ENCODE results near the gene DIP2B. TPM values are rescaled to one million over a fixed set of nuclear protein-coding genes. Genes with fewer than 3 reads are reported as not detected.

Gene DIP2B
- total RNA-seq, 2 experiments from 2014 or later: 21.2 to 23.7 TPM

- intact Hi-C loops (cut with micrococcal nuclease): no loop called here
- Mint-ChIP-seq H3K4me3 (no peak overlapping the region), H3K27me3 (no peaks in the 10 kb centered on the region), H3K27ac (no peak overlapping the region), H3K36me3 (ENCODE audit: low read depth) (peaks cover 30% of the 10 kb centered on the region), H3K9me3 (peaks cover 4% of the 10 kb centered on the region), H3K4me1 (ENCODE audit: low read depth) (peaks cover 27% of the 10 kb centered on the region)
- ATAC-seq (no peak), DNase-seq (no peak)
- TF ChIP-seq CTCF (IDR thresholded peaks at IDR 0.05): no peak
- POLR2A ChIA-PET: interaction anchor here (2.8 kb wide), 1 partner anchor 8 kb away, joined by 13 read pairs; the partner anchor contains the start of gene ATF1
- CTCF ChIA-PET: no interaction called here
These were observed 267.7 kb downstream of the DIP2B start for GRCh38 chr12:50772470-50772869.

DNA sequence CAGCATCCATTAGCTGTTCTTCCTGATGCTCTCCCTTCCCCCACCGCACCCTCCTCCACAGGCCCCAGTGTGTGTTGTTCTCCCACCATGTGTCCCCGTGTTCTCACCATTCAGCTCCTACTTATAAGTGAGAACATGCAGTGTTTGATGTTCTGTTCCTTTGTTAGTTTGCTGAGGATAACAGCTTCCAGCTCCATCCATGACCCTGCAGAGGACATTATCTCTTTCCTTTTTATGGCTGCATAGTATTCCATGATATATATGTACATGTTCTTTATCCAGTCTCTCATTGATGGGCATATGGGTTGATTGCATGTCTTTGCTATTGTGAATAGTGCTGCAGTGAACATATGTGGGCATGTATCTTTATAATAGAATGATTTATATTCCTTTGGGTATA, 268.1 kb downstream of the DIP2B start:
- H3K4me3 Mint-ChIP-seq: no peak overlapping the region
- ChIA-PET POLR2A (interaction anchor here (2.8 kb wide), 1 partner anchor 9 kb away, joined by 13 read pairs; the partner anchor contains the start of gene ATF1), CTCF (interaction anchor here (1.9 kb wide), 1 partner anchor 8 kb away, joined by 15 read pairs; the partner anchor contains the start of gene ATF1)
- H3K27ac Mint-ChIP-seq: no peak overlapping the region
- intact Hi-C loops (cut with micrococcal nuclease): no loop called here
- peaks cover 30% of the 10 kb centered on the region for H3K36me3 Mint-ChIP-seq (ENCODE audit: low read depth)
- no peak for TF ChIP-seq CTCF (IDR thresholded peaks at IDR 0.05)
- ATAC-seq (no peak), DNase-seq (no peak)
- peaks cover 4% of the 10 kb centered on the region for H3K9me3 Mint-ChIP-seq
- H3K4me1 Mint-ChIP-seq (ENCODE audit: low read depth): peaks cover 27% of the 10 kb centered on the region
- no peaks in the 10 kb centered on the region for H3K27me3 Mint-ChIP-seq

DNA sequence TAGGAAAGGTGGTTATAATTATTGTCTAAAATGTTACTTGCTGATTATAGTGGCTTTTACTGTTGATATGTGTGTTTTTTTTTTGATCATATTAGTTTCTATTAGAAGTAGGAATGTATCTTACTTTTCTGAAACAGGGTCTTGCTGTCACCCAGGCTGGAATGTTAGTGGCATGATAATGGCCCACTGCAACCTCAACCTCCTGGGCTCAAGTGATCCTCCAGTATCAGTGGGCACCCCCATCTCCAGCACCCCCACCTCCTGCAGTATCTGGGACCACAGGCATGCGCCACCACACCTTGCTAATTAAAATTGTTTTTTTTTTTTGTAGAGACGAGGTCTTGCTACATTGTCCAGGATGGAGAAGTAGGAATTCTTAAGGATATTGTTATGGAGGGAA, 270.5 kb downstream of the DIP2B start:
- Mint-ChIP-seq H3K27me3 (no peaks in the 10 kb centered on the region), H3K27ac (no peak overlapping the region), H3K9me3 (peaks cover 4% of the 10 kb centered on the region), H3K36me3 (ENCODE audit: low read depth) (peaks cover 24% of the 10 kb centered on the region), H3K4me3 (no peak overlapping the region), H3K4me1 (ENCODE audit: low read depth) (peaks cover 23% of the 10 kb centered on the region)
- DNase-seq (no peak), ATAC-seq (no peak)
- intact Hi-C loops (cut with micrococcal nuclease): no loop called here
- ChIA-PET POLR2A (interaction anchor here (2.8 kb wide), 1 partner anchor 11 kb away, joined by 13 read pairs; the partner anchor contains the start of gene ATF1), CTCF (no interaction called here)
- TF ChIP-seq CTCF (IDR thresholded peaks at IDR 0.05): no peak

DNA sequence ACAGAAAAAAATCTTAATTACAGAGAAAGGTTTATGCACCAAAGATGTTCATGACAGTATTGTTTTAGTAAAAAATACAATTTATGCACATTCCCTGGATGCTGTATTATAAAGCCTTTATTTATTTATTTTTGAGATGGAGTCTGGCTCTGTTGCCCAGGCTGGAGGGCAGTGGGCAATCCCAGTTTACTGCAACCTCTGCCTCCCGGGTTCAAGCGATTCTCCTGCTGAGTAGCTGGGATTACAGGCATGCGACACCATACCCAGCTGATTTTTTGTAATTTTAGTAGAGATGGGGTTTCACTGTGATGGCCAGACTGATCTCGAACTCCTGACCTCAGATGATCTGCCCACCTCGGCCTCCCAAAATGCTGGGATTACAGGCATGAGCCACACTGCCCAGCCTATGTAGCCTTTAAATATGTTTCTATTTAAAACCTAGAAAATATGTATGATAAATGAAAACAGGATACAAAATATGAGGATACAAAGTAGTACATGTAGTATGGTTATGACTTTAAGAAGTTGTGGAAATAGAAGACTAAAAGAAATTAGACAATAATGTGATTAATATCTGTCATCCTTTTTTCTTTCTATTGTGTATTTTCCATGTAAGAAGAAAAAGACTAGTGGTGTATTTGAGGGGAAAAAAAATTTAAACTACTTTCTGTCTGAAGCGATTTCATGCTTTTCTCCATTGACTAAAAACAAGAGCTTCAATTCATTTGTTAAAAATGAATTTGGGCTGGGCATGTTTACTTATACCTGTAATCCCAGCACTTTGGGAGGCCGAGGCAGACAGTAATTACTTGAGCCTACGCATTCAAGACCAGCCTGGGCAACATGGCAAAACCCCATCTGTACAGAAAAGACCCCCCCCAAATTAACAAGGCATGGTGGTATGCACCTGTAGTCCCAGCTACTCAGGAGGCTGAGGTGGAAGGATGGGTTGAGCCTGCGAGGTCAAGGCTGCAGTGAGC, 272.3 kb downstream of the DIP2B start:
- Mint-ChIP-seq H3K27ac (no peak overlapping the region), H3K9me3 (peaks cover 4% of the 10 kb centered on the region), H3K4me1 (ENCODE audit: low read depth) (peaks cover 21% of the 10 kb centered on the region), H3K4me3 (no peak overlapping the region), H3K36me3 (ENCODE audit: low read depth) (peaks cover 17% of the 10 kb centered on the region), H3K27me3 (no peaks in the 10 kb centered on the region)
- DNase-seq (no peak), ATAC-seq (no peak)
- ChIA-PET CTCF (interaction anchor here (0.8 to 2.1 kb wide), 4 partner anchors 12 to 270 kb away, joined by 3 to 8 read pairs (median 3); no protein-coding TSS in a partner anchor), POLR2A (interaction anchor here (0.6 to 1.6 kb wide), 2 partner anchors 11 to 530 kb away, joined by 3 read pairs; no protein-coding TSS in a partner anchor)
- no peak for TF ChIP-seq CTCF (IDR thresholded peaks at IDR 0.05)
- intact Hi-C loops (cut with micrococcal nuclease): no loop called here

Measured in activated CD8-positive, alpha-beta T cell treated with anti-CD3 and anti-CD28 coated beads for 36 hours (primary cell).